ENCODE data around the gene NDUFB6. TPM values are rescaled to one million over a fixed set of nuclear protein-coding genes. Genes with fewer than 3 reads are reported as not detected.

Gene NDUFB6
- polyA plus RNA-seq, 2 of the 4 experiments (the other 2 are of a cell fraction), result 91.0 to 158 TPM

DNA sequence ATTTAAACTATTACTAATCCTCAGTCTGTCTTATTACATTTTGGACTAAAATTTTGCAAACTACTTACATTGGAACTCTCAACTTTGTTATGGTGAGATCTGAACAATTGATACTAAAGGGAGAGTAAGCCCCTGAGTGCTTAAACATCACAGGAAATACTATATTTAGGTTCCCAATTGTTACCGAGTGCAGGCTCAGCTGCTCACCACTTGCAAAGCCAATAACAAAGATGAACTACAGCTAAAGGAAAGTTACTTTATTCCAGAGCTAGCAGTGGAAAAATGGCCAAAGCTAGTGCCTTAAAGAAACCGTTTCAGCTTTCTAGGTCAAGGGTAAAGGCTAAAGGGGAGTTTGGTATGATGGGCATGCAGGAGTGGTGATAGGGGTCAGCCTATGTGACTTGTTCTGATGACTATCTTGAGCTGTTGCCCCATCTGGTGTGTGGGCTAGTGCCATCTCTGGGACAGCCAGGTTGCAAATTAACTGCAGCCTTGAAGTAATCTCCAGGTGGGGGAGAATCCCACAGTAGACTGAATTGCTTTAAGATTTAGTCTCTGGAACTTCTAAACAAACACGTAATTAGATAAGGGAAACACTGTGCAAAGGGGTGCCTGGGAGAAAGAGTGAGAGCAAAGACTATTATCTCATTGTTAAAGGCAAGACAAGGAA is 7.8 kb upstream of the NDUFB6 start:
- H3K27ac ChIP-seq, result no peak overlapping the region
- no peak for FAIRE-seq
- peaks cover 8% of the 10 kb centered on the region; the same call in 2 of the 3 replicates for H3K4me1 ChIP-seq
- H3K4me3 ChIP-seq, result no peak overlapping the region
- H3K4me2 ChIP-seq, result peak overlapping the region; percentile 43
- no peaks in the 10 kb centered on the region for H3K9me3 ChIP-seq
- 4% methylated on average over 3 of the region's 3 CpGs for WGBS (ENCODE audit: missing lambda C conversion rate)
- POLR2A ChIA-PET, result interaction anchor here (1.0 to 1.8 kb wide), 3 partner anchors 55 to 444 kb away, joined by 3 to 5 read pairs (median 5); partner anchors contain the start of genes DNAJA1 and RIGI
- CTCF ChIA-PET, result interaction anchor here (0.8 to 17.6 kb wide), 63 partner anchors 10 to 446 kb away, joined by 3 to 507 read pairs (median 5); partner anchors contain the start of genes ACO1, RIGI and SMIM27
- ATAC-seq, result peak; percentile 50 to 58; a peak in 4 of 6 replicates
- DNase-seq (ENCODE audit: low read depth in 1 of 2, low spot score in 1 of 2), result no peak
- TF ChIP-seq MAFK (IDR thresholded peaks at IDR 0.05; ENCODE audit: partially characterized antibody) (no peak), HOXB13 (CRISPR knock-in tag; IDR thresholded peaks at IDR 0.05; ENCODE audit: low read depth) (no peak), KDM5A (IDR thresholded peaks at IDR 0.05) (no peak), NPAS2 (CRISPR knock-in tag; IDR thresholded peaks at IDR 0.05; ENCODE audit: borderline replicate concordance) (no peak), CBX8 (IDR thresholded peaks at IDR 0.05) (no peak), NFE2L2 (conservative IDR thresholded peaks at IDR 0.05; ENCODE audit: low read length) (no peak), ZNF302 (CRISPR knock-in tag; IDR thresholded peaks at IDR 0.05) (no peak)
- TF ChIP-seq, protein P1, sequence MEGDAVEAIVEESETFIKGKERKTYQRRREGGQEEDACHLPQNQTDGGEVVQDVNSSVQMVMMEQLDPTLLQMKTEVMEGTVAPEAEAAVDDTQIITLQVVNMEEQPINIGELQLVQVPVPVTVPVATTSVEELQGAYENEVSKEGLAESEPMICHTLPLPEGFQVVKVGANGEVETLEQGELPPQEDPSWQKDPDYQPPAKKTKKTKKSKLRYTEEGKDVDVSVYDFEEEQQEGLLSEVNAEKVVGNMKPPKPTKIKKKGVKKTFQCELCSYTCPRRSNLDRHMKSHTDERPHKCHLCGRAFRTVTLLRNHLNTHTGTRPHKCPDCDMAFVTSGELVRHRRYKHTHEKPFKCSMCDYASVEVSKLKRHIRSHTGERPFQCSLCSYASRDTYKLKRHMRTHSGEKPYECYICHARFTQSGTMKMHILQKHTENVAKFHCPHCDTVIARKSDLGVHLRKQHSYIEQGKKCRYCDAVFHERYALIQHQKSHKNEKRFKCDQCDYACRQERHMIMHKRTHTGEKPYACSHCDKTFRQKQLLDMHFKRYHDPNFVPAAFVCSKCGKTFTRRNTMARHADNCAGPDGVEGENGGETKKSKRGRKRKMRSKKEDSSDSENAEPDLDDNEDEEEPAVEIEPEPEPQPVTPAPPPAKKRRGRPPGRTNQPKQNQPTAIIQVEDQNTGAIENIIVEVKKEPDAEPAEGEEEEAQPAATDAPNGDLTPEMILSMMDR (IDR thresholded peaks at IDR 0.05), result no peak
- TF ChIP-seq, protein P2, sequence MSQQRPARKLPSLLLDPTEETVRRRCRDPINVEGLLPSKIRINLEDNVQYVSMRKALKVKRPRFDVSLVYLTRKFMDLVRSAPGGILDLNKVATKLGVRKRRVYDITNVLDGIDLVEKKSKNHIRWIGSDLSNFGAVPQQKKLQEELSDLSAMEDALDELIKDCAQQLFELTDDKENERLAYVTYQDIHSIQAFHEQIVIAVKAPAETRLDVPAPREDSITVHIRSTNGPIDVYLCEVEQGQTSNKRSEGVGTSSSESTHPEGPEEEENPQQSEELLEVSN (IDR thresholded peaks at IDR 0.05; ENCODE audit: borderline replicate concordance, low read depth), result no peak

DNA sequence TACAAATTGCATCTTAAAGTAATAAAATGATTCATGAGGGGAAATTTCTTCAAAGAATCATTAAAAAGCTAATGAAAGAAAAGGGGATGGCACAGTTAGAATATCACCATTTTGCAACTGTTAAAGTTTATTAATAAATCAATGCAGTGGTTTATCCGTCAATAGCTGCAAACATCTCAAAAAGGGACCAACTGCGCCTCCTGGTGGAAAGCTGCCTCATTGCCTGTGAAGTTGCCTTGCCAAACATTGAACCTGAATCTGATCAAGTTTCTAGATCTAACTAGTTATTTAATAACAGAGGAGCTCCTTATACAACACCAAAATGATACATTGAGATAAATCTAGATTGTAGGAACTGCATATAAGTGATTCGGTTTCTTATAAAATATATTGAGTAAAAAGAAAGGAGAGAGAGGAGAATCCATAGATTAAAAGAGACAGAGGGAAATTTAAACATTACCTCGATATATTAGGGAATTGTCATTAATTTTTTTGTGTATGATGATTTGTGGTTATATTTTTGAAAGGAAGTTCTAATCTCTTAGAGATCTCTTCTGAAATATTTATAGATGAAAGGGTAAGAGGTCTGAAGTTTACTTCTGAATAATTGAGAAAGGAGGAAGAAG is 6.9 kb upstream of the NDUFB6 start:
- Histone ChIP-seq H3K4me2 (peak overlapping the region; percentile 55; the same call in 2 of the 3 replicates), H3K27ac (no peak overlapping the region), H3K4me1 (peaks cover 8% of the 10 kb centered on the region; the same call in 2 of the 3 replicates), H3K9me3 (no peaks in the 10 kb centered on the region), H3K4me3 (no peak overlapping the region)
- TF ChIP-seq EP300 (IDR thresholded peaks at IDR 0.05) (no peak), ZNF302 (CRISPR knock-in tag; IDR thresholded peaks at IDR 0.05) (no peak), RFX5 (IDR thresholded peaks at IDR 0.05) (no peak), POLR2A (IDR thresholded peaks at IDR 0.05; ENCODE audit: low read length) (no peak), SMC3 (IDR thresholded peaks at IDR 0.05) (peak; percentile 94), RAD21 (conservative IDR thresholded peaks at IDR 0.05 in 1 of 2, IDR thresholded peaks at IDR 0.05 in 1 of 2) (peak; percentile 76 to 80), BHLHE40 (IDR thresholded peaks at IDR 0.05; ENCODE audit: low read depth, low read length) (no peak), JUNB (IDR thresholded peaks at IDR 0.05) (no peak), PHF8 (IDR thresholded peaks at IDR 0.05; ENCODE audit: borderline replicate concordance, low read depth) (no peak), RARB (CRISPR knock-in tag; IDR thresholded peaks at IDR 0.05) (no peak), HOXB13 (CRISPR knock-in tag; IDR thresholded peaks at IDR 0.05; ENCODE audit: low read depth) (no peak)
- TF ChIP-seq, protein P3, sequence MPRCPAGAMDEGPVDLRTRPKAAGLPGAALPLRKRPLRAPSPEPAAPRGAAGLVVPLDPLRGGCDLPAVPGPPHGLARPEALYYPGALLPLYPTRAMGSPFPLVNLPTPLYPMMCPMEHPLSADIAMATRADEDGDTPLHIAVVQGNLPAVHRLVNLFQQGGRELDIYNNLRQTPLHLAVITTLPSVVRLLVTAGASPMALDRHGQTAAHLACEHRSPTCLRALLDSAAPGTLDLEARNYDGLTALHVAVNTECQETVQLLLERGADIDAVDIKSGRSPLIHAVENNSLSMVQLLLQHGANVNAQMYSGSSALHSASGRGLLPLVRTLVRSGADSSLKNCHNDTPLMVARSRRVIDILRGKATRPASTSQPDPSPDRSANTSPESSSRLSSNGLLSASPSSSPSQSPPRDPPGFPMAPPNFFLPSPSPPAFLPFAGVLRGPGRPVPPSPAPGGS (IDR thresholded peaks at IDR 0.05), result no peak
- TF ChIP-seq, protein P1 (IDR thresholded peaks at IDR 0.05), result peak; percentile 97
- WGBS (ENCODE audit: missing lambda C conversion rate), result 2% methylated on average over 4 of the region's 4 CpGs
- POLR2A ChIA-PET, result interaction anchor here (0.6 to 1.0 kb wide), 3 partner anchors 54 to 200 kb away, joined by 3 read pairs; partner anchors contain the start of gene RIGI
- FAIRE-seq (peak; percentile 81), DNase-seq (ENCODE audit: low read depth in 1 of 2, low spot score in 1 of 2) (peak; percentile 28 to 59), ATAC-seq (peak; percentile 48 to 78; a peak in 3 of 6 replicates)
- CTCF ChIA-PET, result interaction anchor here (0.6 to 17.6 kb wide), 46 partner anchors 11 to 422 kb away, joined by 3 to 507 read pairs (median 5); partner anchors contain the start of genes ACO1, RIGI and SMIM27

Data from A549 (cell line).